ENCODE data around the gene ANKH.

- no peak for TF ChIP-seq EZH2 (IDR thresholded peaks at IDR 0.05)
- no peak for TF ChIP-seq POLR2AphosphoS5 (IDR thresholded peaks at IDR 0.05; ENCODE audit: borderline replicate concordance, low read depth, low read length)
Observed at GRCh38 chr5:14762549-14763216, 108.9 kb downstream of the ANKH start.

All from SK-N-MC (cell line).